ENCODE data around the gene AGPS.
"Not testable (repeated sequence)": the region's sequence is repeated elsewhere in the genome, so short reads cannot be mapped to it uniquely, and the experiment has no call there.

Gene AGPS

GRCh38 chr2:177403838-177404237 is 11.3 kb downstream of the AGPS start:
- H3K4me3 ChIP-seq (ENCODE audit: control insufficient read depth, low read depth, low read length): no peak overlapping the region
- TF ChIP-seq CTCF (IDR thresholded peaks at IDR 0.05; ENCODE audit: control insufficient read depth, insufficient read depth, low read depth, low read length, missing control alignments): no peak
- no peak for DNase-seq (ENCODE audit: low read depth)

GRCh38 chr2:177404243-177404642 is 11.7 kb downstream of the AGPS start:
- DNase-seq (ENCODE audit: low read depth): no peak
- no peak for TF ChIP-seq CTCF (IDR thresholded peaks at IDR 0.05; ENCODE audit: control insufficient read depth, insufficient read depth, low read depth, low read length, missing control alignments)
- H3K4me3 ChIP-seq (ENCODE audit: control insufficient read depth, low read depth, low read length): no peak overlapping the region

- no peak overlapping the region for H3K4me3 ChIP-seq (ENCODE audit: control insufficient read depth, low read depth, low read length)
- TF ChIP-seq CTCF (IDR thresholded peaks at IDR 0.05; ENCODE audit: control insufficient read depth, insufficient read depth, low read depth, low read length, missing control alignments): no peak
- DNase-seq (ENCODE audit: low read depth): no peak
Measured at GRCh38 chr2:177405029-177405692, 12.6 kb downstream of the AGPS start.

GRCh38 chr2:177406182-177406581 is 13.6 kb downstream of the AGPS start:
- H3K4me3 ChIP-seq (ENCODE audit: control insufficient read depth, low read depth, low read length): no peak overlapping the region
- no peak for DNase-seq (ENCODE audit: low read depth)
- TF ChIP-seq CTCF (IDR thresholded peaks at IDR 0.05; ENCODE audit: control insufficient read depth, insufficient read depth, low read depth, low read length, missing control alignments): no peak

GRCh38 chr2:177407031-177407430 is 14.5 kb downstream of the AGPS start:
- no peak for TF ChIP-seq CTCF (IDR thresholded peaks at IDR 0.05; ENCODE audit: control insufficient read depth, insufficient read depth, low read depth, low read length, missing control alignments)
- no peak overlapping the region for H3K4me3 ChIP-seq (ENCODE audit: control insufficient read depth, low read depth, low read length)
- no peak for DNase-seq (ENCODE audit: low read depth)

- not testable (repeated sequence) for H3K4me3 ChIP-seq (ENCODE audit: control insufficient read depth, low read depth, low read length); DNase-seq (ENCODE audit: low read depth)
Measured at GRCh38 chr2:177410629-177411028, 18.1 kb downstream of the AGPS start.

GRCh38 chr2:177413703-177414102 is 21.1 kb downstream of the AGPS start:
- H3K4me3 ChIP-seq (ENCODE audit: control insufficient read depth, low read depth, low read length): no peak overlapping the region
- DNase-seq (ENCODE audit: low read depth): no peak
- no peak for TF ChIP-seq CTCF (IDR thresholded peaks at IDR 0.05; ENCODE audit: control insufficient read depth, insufficient read depth, low read depth, low read length, missing control alignments)
